GM18909 (cell line): ENCODE data around the gene EGLN1.
"Not testable (repeated sequence)": the region's sequence is repeated elsewhere in the genome, so short reads cannot be mapped to it uniquely, and the experiment has no call there.

ENCODE experiments used
- ATAC-seq: cut with Tn5 transposase; IDR thresholded peaks from one replicate; pipeline ENCODE4 v1.9.1; 2021; ENCODE audit warnings: mild to moderate bottlenecking; ENCODE audit not compliant: unreplicated experiment, poor library complexity

Gene EGLN1

DNA sequence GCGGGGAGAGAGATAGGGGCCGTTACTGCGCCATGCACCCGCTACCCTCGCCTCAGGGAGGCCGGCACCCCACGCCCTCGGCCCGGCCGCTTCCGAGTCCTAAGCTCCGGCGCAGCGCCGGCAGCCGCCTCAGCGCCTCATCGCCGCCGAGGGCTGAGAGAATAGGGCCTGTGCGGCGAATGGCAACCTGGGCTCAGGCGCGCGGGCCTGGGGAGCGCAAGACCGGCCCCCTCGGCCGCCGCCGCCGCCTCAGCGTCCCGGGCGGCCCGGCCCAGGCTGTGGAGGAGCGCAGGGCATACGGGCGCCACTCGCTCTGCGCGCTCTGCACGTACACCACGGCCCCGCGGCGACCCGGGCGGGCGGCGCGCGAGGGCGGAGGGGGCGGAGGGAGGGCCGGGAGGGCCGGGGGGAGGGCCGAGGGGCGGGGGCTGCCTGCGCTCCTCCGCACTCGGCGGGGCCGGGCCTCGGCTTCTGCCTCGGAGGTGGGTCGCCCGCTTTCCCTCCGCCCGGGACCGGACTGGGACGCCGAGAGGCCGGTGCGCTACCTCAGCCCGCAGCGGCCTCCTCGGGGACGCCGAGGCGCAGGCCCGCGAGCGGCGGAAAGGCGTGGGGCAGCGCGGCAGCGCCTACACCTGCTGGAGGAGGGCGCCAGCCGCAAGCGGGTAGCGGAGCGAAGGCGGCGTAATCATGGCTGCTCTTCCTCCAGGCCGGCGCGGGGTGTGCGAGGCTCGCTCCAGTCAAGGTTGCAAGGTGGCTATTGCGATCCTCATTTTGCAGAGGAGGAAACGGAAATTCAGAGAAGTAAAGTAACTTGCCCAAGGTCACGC, at the start of gene EGLN1:
TSS of gene EGLN1 (minus strand) at position 317 of the 827 bp plus-strand sequence. CDS start 399 bp downstream, outside the sequence.
- ATAC-seq: peak; percentile 87

DNA sequence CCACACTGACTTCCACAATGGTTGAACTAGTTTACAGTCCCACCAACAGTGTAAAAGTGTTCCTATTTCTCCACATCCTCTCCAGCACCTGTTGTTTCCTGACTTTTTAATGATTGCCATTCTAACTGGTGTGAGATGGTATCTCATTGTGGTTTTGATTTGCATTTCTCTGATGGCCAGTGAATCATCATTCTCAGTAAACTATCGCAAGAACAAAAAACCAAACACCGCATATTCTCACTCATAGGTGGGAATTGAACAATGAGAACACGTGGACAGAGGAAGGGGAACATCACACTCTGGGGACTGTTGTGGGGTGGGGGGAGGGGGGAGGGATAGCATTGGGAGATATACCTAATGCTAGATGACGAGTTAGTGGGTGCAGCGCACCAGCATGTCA, 49.4 kb upstream of the EGLN1 start:
- ATAC-seq: not testable (repeated sequence)

DNA sequence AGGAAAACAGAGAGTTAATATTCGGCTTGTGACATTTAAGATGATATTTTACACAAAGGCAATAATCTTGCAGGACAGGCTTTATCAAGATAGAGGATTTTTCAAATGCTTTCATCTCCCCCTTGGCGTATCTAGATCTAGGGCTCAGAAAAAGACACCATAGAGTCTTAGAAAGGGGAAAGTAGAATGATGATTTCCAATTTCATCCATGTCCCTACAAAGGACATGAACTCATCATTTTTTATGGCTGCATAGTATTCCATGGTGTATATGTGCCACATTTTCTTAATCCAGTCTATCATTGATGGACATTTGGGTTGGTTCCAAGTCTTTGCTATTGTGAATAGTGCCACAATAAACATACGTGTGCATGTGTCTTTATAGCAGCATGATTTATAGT, 48.9 kb upstream of the EGLN1 start:
- not testable (repeated sequence) for ATAC-seq

DNA sequence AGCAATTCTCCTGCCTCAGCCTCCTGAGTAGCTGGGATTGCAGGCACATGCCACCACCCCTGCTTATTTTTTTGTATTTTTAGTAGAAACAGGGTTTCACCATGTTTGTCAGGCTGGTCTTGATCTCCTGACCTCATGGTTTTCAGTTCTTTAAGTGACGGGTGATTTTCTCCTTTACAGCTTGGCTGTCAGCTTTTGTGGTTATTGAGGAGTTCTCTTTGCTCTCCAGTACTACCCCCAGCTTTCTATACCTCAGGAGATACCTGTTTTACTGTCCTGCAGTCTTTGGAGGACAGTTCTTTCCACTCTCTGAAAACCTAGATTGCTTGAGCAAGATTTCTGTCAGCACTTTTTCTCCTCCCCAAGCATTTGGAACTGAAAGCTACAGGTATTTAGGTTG, 45.9 kb upstream of the EGLN1 start:
- no peak for ATAC-seq

DNA sequence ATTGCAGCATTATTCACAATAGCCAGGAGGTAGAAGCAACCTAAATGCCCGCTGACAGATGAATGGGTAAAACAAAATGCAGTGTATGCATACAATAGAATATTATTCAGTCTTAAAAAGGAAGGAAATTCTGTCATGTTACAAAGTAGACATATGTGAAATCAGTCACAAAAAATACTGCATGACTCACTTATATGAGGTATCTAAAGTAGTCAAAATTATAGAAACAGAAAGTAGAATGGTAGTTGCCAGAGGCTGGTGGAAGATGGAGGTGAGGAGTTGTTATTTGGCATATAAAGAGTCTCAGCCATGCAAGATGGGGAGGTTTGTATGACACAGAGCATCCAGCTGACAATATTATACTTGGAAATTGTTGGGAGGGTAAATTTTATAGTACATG, 43.0 kb upstream of the EGLN1 start:
- no peak for ATAC-seq

DNA sequence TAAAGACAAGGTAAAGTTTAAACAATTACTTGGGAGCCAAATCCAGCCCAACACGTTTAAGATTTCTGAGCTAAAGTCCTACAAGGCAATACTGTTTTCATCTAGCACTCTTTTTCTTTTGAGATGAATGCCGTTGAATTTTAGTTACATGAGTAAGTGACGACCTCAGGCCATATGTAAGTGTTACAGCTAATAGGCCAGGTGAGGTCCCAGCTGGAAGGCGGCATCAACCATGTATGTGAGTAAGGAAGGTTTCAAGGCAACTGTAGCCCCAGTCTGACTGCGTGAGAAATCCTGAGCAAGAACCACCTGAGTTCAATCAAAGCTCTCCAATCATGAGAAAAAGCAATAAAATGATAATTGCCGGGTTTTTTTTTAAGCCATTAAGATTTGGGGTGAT, 41.5 kb upstream of the EGLN1 start:
- no peak for ATAC-seq

DNA sequence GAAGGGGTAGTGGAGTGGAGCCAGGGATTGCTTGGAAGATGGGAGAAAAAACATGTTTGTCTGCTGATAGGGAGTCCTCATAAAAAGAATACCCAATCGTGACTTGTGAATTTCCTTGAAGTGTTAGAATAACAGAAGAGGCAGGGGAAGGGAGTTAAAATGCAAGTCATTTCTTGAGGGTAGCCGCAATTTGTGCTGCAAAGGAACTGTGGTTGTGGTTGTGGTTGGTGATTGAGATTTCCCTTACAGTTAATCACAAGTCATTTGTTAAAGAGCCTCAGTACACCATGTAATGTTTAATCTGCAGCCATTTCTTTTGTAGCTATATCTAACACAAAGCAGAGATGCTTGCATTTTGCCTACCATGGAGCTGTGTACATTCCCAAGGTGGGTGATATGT, 38.5 kb upstream of the EGLN1 start:
- peak; percentile 89 for ATAC-seq

DNA sequence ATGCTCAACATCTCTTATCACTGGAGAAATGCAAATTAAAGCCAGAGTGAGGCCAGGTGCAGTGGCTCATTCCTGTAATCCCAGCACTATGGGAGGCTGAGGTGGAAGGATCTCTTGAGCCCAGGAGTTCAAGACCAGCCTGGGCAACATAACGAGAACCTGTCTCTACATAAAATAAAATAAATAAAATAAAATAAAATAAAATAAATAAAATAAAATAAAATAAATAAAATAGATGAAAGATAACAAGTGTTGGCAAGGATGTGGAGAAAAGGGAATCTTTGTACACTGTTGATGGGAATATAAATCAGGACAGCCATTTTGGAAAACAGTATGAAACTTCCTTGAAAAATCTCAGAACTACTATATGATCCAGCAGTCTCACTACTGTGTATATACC, 37.4 kb upstream of the EGLN1 start:
- ATAC-seq: not testable (repeated sequence)

DNA sequence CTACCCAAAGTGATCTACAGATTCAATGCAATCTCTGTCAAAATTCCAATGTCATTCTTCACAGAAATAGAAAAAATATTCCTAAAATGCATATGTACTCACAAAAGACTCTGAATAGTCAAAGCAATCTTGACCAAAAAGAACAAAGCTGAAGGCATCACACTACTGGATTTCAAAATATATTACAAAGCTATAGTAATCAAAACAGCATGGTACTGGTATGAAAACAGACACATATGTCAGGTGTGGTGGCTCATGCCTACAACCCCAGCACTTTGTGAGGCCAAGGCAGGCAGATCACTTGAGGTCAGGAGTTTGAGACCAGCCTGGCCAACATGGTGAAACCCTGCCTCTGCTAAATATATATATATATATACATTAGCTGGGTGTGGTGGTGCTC, 35.9 kb upstream of the EGLN1 start:
- not testable (repeated sequence) for ATAC-seq

DNA sequence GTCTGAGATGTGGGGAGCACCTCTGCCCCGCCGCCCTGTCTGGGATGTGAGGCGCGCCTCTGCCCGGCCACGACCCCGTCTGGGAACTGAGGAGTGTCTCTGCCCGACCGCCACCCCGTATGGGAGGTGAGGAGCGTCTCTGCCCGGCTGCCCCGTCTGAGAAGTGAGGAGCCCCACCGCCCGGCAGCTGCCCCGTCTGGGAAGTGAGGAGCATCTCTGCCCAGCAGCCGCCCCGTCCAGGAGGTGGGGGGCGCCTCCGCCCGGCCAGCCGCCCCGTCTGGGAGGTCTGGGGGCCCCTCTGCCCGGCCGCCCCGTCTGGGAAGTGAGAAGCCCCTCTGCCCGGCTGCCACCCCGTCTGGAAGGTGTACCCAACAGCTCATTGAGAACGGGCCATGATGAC, 32.0 kb upstream of the EGLN1 start:
- ATAC-seq: not testable (repeated sequence)

DNA sequence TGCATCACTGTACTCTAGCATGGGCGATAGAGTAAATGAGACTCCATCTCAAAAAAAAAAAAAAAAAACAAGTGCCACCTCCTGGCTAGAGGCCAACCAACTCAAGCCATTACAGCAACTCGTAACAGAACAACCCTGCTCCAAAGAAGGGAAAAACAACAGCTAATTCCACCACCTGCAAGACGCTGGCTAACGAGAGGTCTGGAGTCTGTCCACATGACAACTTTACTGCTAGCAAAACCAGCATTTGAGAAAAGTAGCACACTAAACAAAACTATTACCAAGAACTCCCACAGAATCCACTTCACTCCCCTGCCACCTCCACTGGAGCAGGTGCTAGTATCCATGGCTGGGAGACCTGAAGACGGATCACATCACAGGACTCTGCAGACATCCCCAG, 24.1 kb upstream of the EGLN1 start:
- ATAC-seq: no peak

DNA sequence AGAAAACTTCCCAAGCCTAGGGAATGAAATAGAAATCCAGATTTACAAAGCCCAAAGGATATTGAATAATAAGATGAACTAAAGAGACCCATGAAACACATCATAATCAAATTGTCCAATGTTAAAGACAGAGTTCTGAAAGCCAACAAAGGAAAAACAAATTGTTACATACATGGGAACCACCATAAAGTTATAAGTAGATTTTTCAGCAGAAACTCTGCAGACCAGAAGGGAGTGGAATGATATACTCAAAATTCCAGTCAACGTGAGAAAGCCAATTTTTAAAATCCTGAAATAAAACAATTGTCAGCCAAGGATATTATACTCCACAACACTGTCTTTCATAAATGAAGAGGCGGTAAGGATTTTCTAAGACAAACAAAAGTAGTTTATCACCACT, 22.0 kb upstream of the EGLN1 start:
- no peak for ATAC-seq

DNA sequence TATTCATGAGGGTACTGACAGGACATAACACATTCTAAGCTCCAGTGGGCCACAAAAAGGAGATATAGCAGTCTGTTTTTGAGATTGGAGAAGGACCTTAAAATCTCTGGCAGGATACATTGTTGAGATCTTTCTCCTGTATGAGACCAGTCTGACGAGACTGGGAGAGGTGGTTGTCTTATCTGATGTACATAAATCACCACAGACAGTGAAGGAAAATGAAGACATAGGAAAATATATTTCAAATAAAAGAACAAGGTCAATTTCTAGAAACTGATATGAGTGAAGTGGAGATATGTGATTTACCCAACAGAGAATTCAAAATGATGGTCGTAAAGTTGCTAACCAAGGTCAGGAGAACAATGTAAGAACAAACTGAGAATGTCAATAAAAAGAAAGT, 21.3 kb upstream of the EGLN1 start:
- ATAC-seq: no peak

DNA sequence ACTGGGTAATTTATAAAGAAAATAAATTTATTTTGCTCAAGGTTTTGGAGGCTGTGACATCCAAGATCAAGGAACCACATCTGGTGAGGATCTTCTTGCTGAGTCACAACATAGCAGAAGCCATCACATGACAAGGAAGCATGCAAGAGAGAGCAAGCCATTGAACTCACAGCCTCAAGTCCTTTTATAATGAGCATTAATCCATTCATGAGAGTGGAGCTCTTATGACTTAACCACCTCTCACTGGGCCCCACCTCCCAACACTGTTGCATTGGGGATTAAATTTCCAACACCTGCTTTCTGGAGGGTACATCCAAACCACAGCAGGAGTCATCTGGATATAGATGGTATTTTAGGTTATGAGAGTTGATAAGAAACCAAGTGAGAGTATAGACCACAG, 20.6 kb upstream of the EGLN1 start:
- ATAC-seq: no peak

DNA sequence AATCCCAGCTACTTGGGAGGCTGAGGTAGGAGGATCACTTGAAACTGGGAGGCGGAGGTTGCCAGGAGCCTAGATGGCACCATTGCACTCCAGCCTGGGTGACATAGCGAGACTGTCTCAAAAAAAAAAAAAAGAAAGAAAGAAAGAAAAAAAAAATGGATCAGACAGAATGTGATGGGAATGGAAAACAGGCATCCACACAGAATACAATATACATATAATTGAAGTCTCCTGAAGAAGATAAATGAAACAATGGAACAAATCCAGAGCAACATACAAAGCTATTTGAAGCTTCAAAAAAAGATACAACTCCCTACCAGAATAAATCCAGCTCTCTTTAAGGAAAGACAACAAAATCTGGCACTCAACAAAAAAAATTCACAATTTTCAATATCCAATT, 10.9 kb upstream of the EGLN1 start:
- ATAC-seq: no peak

DNA sequence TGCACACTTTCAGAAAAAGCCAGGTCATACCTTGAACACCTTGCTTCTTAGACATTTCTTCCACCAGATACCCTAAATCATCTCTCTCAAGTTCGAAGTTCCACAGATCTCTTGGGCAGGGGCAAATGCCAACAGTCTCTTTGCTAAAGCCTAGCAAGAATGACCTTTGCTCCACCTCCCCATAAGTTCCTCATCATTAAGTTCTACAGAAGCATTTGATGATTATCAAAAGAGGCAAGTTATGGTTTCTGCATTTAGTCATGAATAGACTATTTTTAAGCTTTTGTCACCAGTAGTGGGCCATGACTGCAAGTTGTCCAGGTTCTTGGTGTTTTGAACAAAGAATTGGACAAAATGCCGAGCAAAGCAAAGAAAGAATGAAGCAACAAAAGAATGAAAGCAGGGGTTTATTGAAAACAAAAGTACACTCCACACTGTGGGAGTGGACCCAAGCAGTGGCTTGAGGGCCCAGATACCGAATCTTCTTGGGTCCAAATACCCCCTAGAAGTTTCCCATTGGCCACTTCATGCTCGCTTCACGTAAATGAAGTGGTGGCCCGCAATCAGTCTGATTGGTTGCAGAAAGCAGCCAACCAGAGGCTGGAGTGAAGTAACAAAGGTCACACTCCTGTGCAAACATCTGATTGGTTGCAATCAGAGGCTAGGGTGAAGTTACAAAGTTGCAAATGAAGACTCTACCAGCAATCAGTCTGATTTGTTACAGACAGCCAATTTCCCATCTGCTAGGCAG, 9.8 kb upstream of the EGLN1 start:
- ATAC-seq: no peak

DNA sequence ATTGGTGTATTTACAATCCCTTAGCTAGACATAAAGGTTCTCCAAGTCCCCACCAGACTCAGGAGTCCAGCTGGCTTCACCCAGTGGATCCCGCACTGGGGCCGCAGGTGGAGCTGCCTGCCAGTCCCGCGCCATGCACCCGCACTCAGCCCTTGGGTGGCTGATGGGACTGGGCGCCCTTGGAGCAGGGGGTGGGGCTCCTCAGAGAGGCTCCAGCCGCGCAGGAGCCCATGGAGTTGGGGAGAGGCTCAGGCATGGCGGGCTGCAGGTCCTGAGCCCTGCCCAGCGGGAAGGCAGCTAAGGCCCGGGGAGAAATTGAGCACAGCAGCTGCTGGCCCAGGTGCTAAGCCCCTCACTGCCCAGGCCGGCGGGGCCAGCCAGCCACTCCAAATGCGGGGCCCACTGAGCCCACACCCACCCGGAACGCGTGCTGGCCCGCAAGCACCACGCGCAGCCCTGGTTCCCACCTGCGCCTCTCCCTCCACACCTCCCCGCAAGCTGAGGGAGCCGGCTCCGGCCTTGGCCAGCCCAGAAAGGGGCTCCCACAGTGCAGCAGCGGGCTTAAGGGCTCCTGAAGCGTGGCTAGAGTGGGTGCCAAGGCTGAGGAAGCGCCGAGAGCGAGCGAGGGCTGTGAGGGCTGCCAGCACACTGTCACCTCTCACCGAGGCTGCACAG, 8.7 kb upstream of the EGLN1 start:
- ATAC-seq: not testable (repeated sequence)

DNA sequence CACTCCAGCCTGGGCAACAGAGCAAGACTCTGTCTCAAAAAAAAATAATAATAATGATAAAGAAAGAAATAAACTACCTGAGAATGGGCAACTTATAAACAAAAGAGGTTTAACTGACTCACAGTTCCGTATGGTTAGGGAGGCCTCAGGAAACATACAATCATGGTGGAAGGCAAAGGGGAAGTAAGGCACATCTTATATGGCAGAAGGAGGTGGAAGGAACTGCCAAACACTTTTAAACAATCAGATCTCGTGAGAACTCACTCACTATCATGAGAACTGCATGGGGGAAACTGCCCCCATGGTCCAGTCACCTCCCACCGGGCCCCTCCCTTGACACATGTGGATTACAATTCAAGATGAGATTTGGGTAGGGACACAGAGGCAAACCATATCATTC, 6.3 kb upstream of the EGLN1 start:
- ATAC-seq: no peak

DNA sequence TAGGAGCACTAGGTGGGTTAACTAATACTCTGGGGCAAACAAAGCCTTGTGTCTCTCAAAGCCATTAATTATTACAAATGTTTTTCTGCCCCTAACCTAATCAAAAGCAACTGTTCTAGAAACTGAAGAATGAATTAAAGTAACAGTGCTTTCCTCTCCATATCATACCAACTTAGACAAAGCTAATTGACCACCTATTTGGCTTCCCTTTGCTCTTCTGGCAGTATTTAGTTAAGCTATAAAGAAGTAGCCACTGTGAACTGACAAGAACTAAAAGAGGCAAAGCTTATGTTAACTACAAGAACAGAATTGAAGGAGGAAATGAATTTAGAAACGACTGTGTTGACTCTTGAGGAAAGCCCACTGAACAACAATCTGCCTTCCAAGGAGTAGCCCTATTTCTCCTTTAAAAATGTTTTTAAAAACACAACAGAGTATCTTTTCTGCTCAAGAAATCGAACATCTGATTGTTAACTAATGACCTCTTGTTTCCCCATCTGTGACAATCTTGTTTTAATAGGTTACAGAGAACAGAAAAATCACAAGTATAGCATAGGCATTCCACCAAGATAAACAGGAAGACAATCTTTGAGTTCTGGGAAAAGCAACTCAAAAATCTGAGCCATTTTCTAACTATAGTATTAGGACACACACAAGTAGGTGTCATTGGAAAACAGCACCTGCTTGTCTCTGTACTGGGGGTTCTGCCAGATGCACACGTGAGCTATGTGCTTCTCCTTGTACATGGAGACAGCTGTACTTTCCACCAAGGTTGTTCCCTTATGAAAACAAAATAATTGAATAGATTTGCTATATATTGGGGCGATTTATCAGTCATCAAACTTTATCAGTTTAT, 3.1 kb upstream of the EGLN1 start:
- ATAC-seq: no peak

DNA sequence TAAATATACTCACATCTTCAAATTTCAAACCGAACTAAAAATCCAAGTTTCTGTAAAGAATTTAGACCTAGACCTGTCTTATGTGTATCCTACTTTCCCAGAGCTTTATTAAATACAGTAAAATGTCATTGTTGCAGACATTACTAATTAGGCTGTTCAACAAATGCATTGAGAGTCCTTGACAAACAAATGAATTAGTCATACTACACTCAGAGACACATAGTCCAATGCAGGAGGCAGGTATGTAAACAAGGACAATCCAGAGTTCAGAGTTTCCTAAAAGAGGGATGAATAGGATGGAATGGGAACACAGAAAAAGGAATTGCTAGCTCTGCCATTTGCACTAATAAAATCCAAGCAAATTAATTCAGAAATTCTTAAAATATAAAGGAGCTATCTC, 1.6 kb upstream of the EGLN1 start:
- no peak for ATAC-seq
